Measurements from ENCODE around the gene TTLL4. TPM values are rescaled to one million over a fixed set of nuclear protein-coding genes. Genes with fewer than 3 reads are reported as not detected.
A peak's percentile ranks its signal among the peaks of the same experiment; 100 is the strongest.

The TTLL4 gene
- total RNA-seq, 1 donor from 2014 or later = 30.0 TPM

DNA sequence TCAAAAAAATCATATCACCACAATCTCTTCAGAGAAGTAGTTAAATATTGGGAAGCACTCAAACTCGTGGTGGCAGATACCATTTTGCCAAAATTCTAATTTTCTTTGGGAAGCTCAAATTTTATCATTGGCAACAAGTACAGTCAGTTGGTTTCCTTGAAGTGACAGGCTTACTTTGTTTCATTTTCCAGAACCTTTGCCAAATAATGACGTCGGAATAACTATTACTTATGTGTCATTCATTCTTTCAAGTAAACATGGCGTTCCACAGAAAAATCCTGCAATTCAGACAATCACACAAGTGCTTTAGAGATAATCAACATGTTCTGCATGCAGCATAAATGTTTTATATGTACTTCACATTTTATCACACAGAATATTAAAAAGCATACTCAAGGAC, 5.4 kb downstream of the TTLL4 start:
- Histone ChIP-seq H3K4me3 (no peak overlapping the region), H3K4me1 (peaks cover 22% of the 10 kb centered on the region), H3K27me3 (ENCODE audit: low read depth) (no peaks in the 10 kb centered on the region), H3K9me3 (no peaks in the 10 kb centered on the region), H3K36me3 (peaks cover 9% of the 10 kb centered on the region), H3K27ac (no peak overlapping the region)
- DNase-seq (no peak), ATAC-seq (no peak)
- TF ChIP-seq, protein P1, sequence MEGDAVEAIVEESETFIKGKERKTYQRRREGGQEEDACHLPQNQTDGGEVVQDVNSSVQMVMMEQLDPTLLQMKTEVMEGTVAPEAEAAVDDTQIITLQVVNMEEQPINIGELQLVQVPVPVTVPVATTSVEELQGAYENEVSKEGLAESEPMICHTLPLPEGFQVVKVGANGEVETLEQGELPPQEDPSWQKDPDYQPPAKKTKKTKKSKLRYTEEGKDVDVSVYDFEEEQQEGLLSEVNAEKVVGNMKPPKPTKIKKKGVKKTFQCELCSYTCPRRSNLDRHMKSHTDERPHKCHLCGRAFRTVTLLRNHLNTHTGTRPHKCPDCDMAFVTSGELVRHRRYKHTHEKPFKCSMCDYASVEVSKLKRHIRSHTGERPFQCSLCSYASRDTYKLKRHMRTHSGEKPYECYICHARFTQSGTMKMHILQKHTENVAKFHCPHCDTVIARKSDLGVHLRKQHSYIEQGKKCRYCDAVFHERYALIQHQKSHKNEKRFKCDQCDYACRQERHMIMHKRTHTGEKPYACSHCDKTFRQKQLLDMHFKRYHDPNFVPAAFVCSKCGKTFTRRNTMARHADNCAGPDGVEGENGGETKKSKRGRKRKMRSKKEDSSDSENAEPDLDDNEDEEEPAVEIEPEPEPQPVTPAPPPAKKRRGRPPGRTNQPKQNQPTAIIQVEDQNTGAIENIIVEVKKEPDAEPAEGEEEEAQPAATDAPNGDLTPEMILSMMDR (IDR thresholded peaks at IDR 0.05) = no peak
- intact Hi-C loops (cut with DNase I) = loop anchor here (10.0 kb wide), 1 partner anchor 129 kb away; no protein-coding TSS in a partner anchor

DNA sequence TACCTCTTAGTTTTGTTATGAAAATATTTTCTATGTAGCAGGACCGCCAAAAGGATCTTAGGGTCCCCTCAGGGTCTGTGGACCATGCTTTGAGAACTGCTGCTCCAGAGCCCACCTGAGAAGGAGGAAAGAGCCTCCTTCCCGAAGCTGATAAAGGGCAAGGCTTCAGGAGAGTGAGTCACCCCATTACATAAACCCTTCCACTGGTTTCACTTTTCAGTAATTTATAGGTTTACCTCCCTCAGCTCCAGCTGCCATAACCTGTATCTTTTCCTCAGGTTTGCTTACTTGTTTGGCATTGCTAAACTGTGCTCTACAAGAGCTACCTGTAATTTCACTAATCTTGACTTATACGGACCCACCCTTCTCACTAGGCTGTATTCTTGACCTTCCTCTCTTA, 6.6 kb downstream of the TTLL4 start:
- Histone ChIP-seq H3K36me3 (peaks cover 9% of the 10 kb centered on the region), H3K27me3 (ENCODE audit: low read depth) (no peaks in the 10 kb centered on the region), H3K27ac (peak overlapping the region; percentile 36), H3K4me3 (no peak overlapping the region), H3K9me3 (no peaks in the 10 kb centered on the region), H3K4me1 (peaks cover 14% of the 10 kb centered on the region)
- ATAC-seq = peak; percentile 52 to 85
- DNase-seq = no peak
- TF ChIP-seq, protein P1 (IDR thresholded peaks at IDR 0.05) = no peak
- intact Hi-C loops (cut with DNase I) = loop anchor here (10.0 kb wide), 1 partner anchor 128 kb away; no protein-coding TSS in a partner anchor

GRCh38 chr2:218718058-218718457, 7.4 kb downstream of the TTLL4 start:
- ATAC-seq (no peak), DNase-seq (no peak)
- Histone ChIP-seq H3K27ac (no peak overlapping the region), H3K36me3 (peaks cover 9% of the 10 kb centered on the region), H3K9me3 (no peaks in the 10 kb centered on the region), H3K27me3 (ENCODE audit: low read depth) (no peaks in the 10 kb centered on the region), H3K4me3 (no peak overlapping the region), H3K4me1 (peaks cover 14% of the 10 kb centered on the region)
- TF ChIP-seq, protein P1 (IDR thresholded peaks at IDR 0.05) = no peak
- intact Hi-C loops (cut with DNase I) = loop anchor here (10.0 kb wide), 1 partner anchor 127 kb away; no protein-coding TSS in a partner anchor

DNA sequence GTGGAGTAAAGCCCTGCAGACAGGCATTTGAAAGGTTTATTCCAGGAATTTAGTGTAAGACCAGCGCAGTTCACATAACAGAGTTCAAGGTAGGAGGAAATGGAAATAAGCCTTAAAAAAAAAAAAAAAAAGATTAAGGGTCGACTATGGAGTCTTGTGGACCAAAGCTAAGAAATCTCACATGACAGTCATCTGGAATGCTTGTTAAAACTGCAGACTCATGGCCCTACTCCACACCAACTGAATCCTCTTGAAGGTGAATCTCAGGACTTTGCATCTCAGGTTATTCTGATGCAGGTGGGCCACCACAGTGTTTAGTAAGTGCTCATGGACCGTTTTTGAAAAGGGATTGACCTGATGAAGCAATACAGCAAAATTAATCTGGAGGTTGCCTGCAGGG, 8.8 kb downstream of the TTLL4 start:
- ATAC-seq (no peak), DNase-seq (no peak)
- Histone ChIP-seq H3K27ac (no peak overlapping the region), H3K27me3 (ENCODE audit: low read depth) (no peaks in the 10 kb centered on the region), H3K36me3 (peaks cover 9% of the 10 kb centered on the region), H3K4me1 (peaks cover 18% of the 10 kb centered on the region), H3K4me3 (no peak overlapping the region), H3K9me3 (no peaks in the 10 kb centered on the region)
- intact Hi-C loops (cut with DNase I) = loop anchor here (10.0 kb wide), 1 partner anchor 125 kb away; no protein-coding TSS in a partner anchor
- TF ChIP-seq, protein P1 (IDR thresholded peaks at IDR 0.05) = no peak

DNA sequence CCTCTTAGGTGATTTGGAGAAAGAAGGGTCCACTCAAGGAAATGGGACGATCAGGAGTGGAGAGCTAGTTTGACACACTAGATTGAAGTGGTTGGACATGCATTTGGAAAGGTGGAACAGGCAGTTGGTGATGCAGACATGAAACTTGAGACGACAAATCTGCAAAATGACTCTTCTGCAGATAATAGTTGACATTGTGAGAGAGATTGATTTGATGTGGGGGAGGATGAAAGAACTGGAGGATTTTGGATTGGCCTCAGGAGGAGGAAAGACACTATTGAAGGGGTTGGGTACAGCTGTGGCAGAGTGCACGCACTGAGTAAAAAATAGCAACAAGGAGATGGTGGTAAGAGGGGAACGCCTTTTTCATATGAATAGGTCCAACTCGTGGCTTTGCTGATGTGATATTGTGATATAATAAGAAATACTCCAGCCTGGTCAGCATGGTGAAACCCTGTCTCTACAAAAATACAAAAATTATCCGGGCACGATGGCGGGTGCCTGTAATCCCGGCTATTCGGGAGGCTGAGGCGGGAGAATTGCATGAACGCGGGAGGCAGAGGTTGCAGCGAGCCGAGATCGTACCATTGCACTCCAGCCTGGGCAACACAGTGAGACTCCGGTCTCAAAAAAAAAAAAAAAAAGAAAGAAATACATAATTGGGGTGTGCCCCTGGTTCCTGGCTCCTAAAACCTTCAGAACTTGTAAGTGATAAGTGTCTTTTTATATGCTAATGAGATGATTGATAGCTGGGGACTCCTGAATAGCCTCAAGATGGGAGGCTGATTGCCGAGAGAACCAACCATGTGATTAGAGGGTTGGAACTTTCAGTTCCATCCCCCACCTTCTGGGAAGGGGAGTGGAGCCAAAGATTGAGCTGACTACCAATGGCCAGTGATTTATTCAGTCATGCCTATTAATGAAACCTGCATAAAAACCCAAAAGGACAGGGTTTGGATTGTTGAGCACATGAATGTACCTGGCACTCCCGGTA, 9.7 kb downstream of the TTLL4 start:
- H3K4me3 ChIP-seq = no peak overlapping the region
- H3K27ac ChIP-seq = no peak overlapping the region
- DNase-seq = no peak
- H3K4me1 ChIP-seq = peaks cover 18% of the 10 kb centered on the region
- H3K9me3 ChIP-seq = no peaks in the 10 kb centered on the region
- intact Hi-C loops (cut with DNase I) = no loop called here
- TF ChIP-seq, protein P1 (IDR thresholded peaks at IDR 0.05) = no peak
- peaks cover 9% of the 10 kb centered on the region for H3K36me3 ChIP-seq
- no peak for ATAC-seq
- no peaks in the 10 kb centered on the region for H3K27me3 ChIP-seq (ENCODE audit: low read depth)

Data from lower lobe of right lung (tissue), 2 donors.